MM.1S (cell line): Measurements from ENCODE around the gene CHGA.

Experiments
- CTCF ChIP-seq: fragments of 300-600 bp; sonication (generic); IDR thresholded peaks from 2 replicates; pipeline ENCODE4 v1.5.1; 2016; ENCODE audit warnings: antibody characterized with exemption, low read length, mixed read lengths
- EZH2phosphoT487 ChIP-seq: fragments of 300-600 bp; sonication (generic); IDR thresholded peaks from 2 replicates; pipeline ENCODE4 v1.6.1; 2018; ENCODE audit warnings: antibody characterized with exemption, low read length

- TF ChIP-seq CTCF (no peak), EZH2phosphoT487 (no peak)
Observed at GRCh38 chr14:92948647-92949046, 25.7 kb downstream of the CHGA start.
